ENCODE results near the gene INF2.

INF2 gene

DNA sequence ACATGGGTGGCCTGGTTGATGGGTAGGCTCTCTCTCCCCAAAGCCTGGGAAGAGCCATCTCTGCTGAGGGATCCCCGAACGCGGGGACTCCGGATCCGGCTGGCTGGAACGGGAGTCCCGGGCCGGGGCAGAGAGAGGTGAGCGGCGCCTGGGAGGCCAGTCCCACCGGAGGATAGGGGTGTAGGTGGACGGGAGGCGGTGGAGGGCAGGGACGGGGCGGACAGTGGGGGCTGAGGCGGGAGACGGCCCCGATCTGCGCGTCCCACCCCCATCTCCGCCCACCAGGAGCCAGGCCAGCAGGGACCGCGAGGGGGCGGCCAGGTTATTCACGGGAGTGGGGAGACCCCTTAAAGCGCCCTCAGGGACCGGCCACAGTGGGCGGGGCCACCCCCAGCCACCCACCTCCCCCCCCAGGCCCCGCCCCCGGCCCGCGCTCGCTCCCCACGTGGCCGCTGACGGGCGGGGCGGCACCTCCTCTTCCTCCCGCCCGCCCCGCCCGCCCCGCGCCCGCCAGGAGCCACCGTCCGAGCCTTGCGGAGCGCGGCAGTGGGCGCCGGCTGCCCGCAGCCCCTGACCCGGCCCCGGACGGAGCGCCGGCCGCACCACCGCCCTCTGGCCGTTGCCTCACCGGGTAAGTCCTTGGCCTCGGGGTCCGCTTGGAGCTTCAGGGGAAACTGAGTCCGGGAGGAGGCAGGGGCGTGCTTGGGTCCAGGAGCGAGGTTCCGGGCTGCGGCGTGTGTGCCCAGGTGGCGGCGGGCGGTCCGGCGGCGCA, at the start of gene INF2:
Gene INF2, plus strand, starts transcription at position 510 of the 772 bp plus-strand sequence. CDS start 11,748 bp downstream, outside the sequence.
- peak within 1 kb of the TSS; percentile 89 for H3K27ac ChIP-seq

DNA sequence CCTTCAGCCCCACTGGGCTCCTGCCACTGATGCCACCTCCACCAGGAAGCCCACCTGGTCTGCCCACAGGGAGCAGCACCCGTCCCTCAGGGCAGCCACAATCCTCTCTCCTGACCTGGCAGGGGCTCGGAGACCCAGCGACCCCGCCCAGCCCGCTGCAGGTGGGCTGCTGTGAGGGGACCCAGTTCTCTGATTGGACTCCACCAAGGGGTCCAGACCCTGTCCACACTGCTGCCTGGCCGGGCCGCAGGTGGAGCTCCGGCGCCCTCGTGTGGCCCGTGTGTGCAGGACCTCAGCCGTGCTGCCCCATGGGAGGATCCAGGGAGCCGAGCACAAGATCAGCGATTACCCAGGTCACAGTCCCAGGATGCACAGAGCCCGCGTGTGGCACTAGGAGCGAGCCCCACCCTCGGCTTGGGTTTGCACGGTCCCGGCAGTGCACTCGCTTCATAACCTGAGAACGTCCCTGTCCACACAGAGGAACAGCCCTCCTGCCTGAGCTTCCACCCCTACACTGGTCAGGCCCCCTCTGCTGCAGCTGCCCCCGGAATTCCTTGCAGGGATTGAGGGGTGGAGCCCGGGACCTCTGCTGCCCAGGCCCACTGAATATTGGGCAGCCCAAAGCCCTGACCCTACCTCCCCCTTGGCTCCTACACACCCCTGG, 49.4 kb upstream of the INF2 start:
- TF ChIP-seq, protein P1, sequence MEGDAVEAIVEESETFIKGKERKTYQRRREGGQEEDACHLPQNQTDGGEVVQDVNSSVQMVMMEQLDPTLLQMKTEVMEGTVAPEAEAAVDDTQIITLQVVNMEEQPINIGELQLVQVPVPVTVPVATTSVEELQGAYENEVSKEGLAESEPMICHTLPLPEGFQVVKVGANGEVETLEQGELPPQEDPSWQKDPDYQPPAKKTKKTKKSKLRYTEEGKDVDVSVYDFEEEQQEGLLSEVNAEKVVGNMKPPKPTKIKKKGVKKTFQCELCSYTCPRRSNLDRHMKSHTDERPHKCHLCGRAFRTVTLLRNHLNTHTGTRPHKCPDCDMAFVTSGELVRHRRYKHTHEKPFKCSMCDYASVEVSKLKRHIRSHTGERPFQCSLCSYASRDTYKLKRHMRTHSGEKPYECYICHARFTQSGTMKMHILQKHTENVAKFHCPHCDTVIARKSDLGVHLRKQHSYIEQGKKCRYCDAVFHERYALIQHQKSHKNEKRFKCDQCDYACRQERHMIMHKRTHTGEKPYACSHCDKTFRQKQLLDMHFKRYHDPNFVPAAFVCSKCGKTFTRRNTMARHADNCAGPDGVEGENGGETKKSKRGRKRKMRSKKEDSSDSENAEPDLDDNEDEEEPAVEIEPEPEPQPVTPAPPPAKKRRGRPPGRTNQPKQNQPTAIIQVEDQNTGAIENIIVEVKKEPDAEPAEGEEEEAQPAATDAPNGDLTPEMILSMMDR (conservative IDR thresholded peaks at IDR 0.05), result peak; percentile 98
- no peak overlapping the region for H3K27ac ChIP-seq

More for the DNA sequence above, at the start of gene INF2:
- TF ChIP-seq, protein P1 (conservative IDR thresholded peaks at IDR 0.05), result no peak

DNA sequence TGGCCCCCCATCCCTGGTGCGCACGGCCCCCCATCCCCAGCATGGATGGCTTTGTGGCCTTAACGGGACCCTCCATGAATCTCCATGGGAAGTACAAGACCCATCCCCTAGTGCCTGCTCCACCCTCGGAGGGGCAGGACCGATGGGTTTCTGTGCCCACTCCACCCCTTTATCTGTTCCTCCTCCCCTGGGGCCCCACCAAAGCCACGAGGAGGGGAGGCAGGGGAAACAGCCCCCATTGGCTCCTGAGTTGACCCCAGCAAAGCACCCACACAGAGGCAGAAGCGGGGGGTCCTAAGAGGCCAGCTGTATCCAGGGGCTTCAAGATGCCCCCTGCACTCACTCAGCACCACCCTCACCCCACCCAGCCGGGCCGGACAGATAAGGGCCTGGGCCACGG, 48.7 kb upstream of the INF2 start:
- TF ChIP-seq, protein P1 (conservative IDR thresholded peaks at IDR 0.05), result no peak
- H3K27ac ChIP-seq, result no peak overlapping the region

DNA sequence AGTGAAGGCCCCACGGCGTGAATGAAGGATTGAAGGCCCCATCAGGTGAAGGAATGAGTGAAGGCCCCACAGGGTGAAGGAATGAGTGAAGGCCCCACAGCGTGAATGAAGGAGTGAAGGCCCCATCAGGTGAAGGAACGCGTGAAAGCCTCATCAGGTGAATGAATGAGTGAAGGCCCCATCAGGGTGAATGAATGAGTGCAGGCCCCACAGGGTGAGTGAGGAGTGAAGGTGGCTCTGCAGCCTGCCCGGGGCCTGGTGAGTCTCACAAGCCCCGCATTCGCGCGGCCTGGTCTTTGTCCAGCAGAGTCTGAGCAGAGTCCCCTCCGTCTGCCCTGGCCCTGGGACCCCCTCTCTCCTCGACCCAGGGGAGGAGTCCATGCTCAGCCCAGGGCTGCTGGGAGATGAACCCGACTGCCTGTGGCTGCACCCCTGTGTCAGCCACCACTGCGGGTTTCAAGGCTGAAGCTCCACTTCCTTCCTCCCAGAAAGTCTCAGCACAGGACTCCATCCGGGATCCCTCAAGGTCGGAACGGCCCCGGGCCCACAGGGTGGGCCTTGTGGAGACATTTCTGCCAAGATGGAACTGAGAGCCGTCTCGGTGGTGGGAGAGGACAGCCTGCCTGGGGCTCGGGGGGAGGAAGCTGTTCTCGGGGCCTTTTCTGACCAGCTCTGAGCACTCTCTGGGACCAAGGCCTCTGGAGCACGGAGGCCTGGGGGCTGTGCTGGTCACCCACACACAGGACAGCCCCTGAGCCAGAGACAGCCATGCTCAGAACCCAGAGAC, 47.5 kb upstream of the INF2 start:
- H3K27ac ChIP-seq, result no peak overlapping the region
- TF ChIP-seq, protein P1 (conservative IDR thresholded peaks at IDR 0.05), result no peak

DNA sequence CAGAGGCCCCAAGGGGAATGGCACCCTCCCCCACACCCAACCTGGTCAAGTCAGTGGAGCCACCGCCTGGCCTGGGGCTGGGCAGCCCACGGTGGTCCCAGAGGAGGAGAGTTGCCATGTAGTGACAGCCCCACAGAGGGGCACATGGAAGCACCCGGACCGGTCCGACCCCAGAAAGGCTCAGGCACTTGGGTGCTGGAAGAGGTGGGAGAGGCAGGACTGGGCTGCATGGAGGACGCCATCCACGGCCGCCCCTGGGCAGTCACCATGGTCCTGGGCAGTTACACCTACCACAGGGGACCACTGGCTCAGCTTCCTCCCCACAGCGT, 46.9 kb upstream of the INF2 start:
- H3K27ac ChIP-seq, result no peak overlapping the region
- TF ChIP-seq, protein P1 (conservative IDR thresholded peaks at IDR 0.05), result no peak

DNA sequence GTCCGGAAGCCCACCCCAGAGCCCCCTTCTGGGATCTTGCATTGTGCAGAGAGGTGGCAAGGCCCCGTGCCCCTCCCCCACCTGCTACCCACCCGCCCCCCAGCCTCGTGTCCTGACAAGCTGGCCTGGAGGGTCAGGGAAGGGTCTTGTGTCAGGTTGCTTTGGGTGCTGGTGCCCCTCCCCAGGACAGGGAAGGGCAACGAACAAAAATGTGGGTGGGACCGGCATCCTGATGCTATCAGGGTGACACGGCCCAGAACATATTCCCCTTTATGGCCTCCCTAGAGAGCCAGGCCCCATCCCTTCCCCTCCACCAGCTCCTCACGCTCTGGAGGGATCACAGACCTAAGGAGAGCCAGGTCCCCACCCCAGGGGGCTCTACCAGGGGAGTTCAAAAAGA, 46.1 kb upstream of the INF2 start:
- H3K27ac ChIP-seq, result no peak overlapping the region
- TF ChIP-seq, protein P1 (conservative IDR thresholded peaks at IDR 0.05), result no peak

DNA sequence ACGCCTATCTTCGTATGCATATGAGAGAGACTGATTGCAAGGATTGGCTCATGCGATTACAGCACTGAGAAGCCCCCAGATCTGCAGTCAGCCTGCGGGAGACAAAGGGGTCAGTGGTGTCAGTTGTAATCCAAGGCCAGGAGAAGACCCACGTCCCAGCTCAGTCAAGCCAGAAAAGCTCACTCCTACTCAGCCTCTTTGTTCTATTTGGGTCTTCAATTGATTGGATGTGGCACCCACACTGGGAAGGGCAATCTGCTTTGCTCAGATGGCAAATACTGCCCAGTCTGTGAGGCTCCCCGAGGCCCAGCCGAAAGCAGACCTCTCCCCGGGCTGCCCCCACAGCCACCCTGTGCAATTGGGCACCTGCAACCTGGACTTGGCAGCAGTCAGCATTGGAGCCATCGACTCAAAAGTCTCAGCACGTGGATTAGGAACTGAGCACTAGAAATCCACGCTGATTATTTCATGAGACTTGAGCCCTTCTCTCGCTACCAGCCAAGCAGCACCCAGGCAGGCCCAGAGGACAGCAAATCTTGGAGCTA, 45.3 kb upstream of the INF2 start:
- TF ChIP-seq, protein P1 (conservative IDR thresholded peaks at IDR 0.05), result no peak
- H3K27ac ChIP-seq, result no peak overlapping the region

Measured in VCaP (cell line).